Activated naive CD4-positive, alpha-beta T cell treated with anti-CD3 and anti-CD28 coated beads for 36 hours (primary cell): ENCODE measurements around the gene PSMD3. TPM values are rescaled to one million over a fixed set of nuclear protein-coding genes. Genes with fewer than 3 reads are reported as not detected.

Source experiments
- CTCF ChIA-PET: fragments of 350-600 bp; sonication (Branson Sonifier 250); formaldehyde crosslinking; loops from one replicate; lab custom pipeline; 2021; ENCODE audit warnings: antibody characterized with exemption; lab: Charles Lee
- DNase-seq: peaks from one replicate; pipeline ENCODE4 v3.0.0-alpha.2; 2020
- H3K27ac Mint-ChIP-seq: one replicate; pipeline ENCODE4 v1.8.0; 2021; ENCODE audit warnings: mild to moderate bottlenecking, mixed read lengths
- H3K27me3 Mint-ChIP-seq: one replicate; pipeline ENCODE4 v1.8.0; 2021; ENCODE audit warnings: low read depth, mixed read lengths
- H3K36me3 Mint-ChIP-seq: one replicate; pipeline ENCODE4 v1.8.0; 2021; ENCODE audit warnings: low read depth, mixed read lengths
- H3K4me1 Mint-ChIP-seq: one replicate; pipeline ENCODE4 v1.8.0; 2021; ENCODE audit warnings: low read depth, mixed read lengths
- H3K4me3 Mint-ChIP-seq: one replicate; pipeline ENCODE4 v1.8.0; 2021; ENCODE audit warnings: mild to moderate bottlenecking, moderate library complexity, mixed read lengths
- H3K9me3 Mint-ChIP-seq: one replicate; pipeline ENCODE4 v1.8.0; 2021; ENCODE audit warnings: mixed read lengths
- intact Hi-C: fragments of 100-400 bp; cut with micrococcal nuclease; formaldehyde crosslinking; loops from one replicate; pipeline ENCODE4 v1.15.1; 2023
- total RNA-seq, 2 experiments: library from RNA; stranded (reverse); gene quantifications; one replicate each; pipeline ENCODE4 v1.2.3, GENCODE V29; 2021

The PSMD3 gene
- total RNA-seq = 100 to 1,000 TPM; 122 to 125 TPM

GRCh38 chr17:39980351-39981206, at the start of gene PSMD3:
TSS of gene PSMD3 (plus strand) at chr17:39980807. CDS start at chr17:39980971, 164 bp downstream.
- intact Hi-C loops = loop anchor here (1.0 to 5.0 kb wide), 11 partner anchors 16 to 358 kb away; partner anchors contain the start of genes CASC3, LRRC3C and ORMDL3
- peaks cover 39% of the 10 kb centered on the region for H3K4me1 Mint-ChIP-seq
- DNase-seq = peak; percentile 99

GRCh38 chr17:39933912-39934311, 46.7 kb upstream of the PSMD3 start:
- CTCF ChIA-PET = no interaction called here
- DNase-seq = no peak
- Mint-ChIP-seq H3K4me1 (peaks cover 5% of the 10 kb centered on the region), H3K4me3 (no peak overlapping the region), H3K36me3 (no peaks in the 10 kb centered on the region), H3K9me3 (no peaks in the 10 kb centered on the region), H3K27me3 (no peaks in the 10 kb centered on the region), H3K27ac (no peak overlapping the region)
- intact Hi-C loops = no loop called here

More at GRCh38 chr17:39980351-39981206, at the start of gene PSMD3:
- Mint-ChIP-seq H3K9me3 (no peaks in the 10 kb centered on the region), H3K27ac (peak within 1 kb of the TSS; percentile 80), H3K4me3 (peak within 1 kb of the TSS; percentile 88), H3K36me3 (peaks cover 23% of the 10 kb centered on the region), H3K27me3 (peaks cover 2% of the 10 kb centered on the region)
- CTCF ChIA-PET = interaction anchor here (0.6 to 4.0 kb wide), 15 partner anchors 12 to 696 kb away, joined by 3 to 34 read pairs (median 5); partner anchors contain the start of gene MED24

DNA sequence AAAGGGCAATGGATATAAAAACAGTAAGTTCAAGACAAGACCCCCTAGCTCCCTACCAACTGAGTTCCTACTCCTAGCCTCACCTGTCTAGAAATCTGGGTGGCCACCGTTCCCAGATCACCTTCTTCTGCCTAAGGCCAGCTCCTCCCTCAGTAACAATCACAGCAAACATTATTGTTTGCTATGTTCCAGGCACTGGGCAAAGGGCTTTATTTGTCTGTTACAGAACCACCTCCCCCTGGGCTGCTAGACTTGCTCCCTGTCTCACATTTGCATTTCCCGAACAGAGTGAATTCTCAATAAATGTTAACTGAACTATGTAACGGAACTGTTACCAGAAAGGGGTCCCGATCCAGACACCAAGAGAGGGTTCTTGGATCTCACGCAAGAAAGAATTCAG, 46.3 kb upstream of the PSMD3 start:
- Mint-ChIP-seq H3K27ac (no peak overlapping the region), H3K36me3 (no peaks in the 10 kb centered on the region), H3K4me1 (peaks cover under 1% of the 10 kb centered on the region), H3K27me3 (no peaks in the 10 kb centered on the region), H3K9me3 (no peaks in the 10 kb centered on the region), H3K4me3 (no peak overlapping the region)
- CTCF ChIA-PET = no interaction called here
- intact Hi-C loops = no loop called here
- no peak for DNase-seq

- Mint-ChIP-seq H3K27ac (no peak overlapping the region), H3K4me3 (no peak overlapping the region), H3K36me3 (no peaks in the 10 kb centered on the region), H3K4me1 (peaks cover 11% of the 10 kb centered on the region), H3K27me3 (no peaks in the 10 kb centered on the region), H3K9me3 (no peaks in the 10 kb centered on the region)
- intact Hi-C loops = no loop called here
- no peak for DNase-seq
- CTCF ChIA-PET = interaction anchor here (0.6 to 3.0 kb wide), 2 partner anchors 22 to 662 kb away, joined by 4 to 12 read pairs; no protein-coding TSS in a partner anchor
These were observed 44.7 kb upstream of the PSMD3 start for GRCh38 chr17:39935909-39936308.

GRCh38 chr17:39937447-39937846, 43.2 kb upstream of the PSMD3 start:
- Mint-ChIP-seq H3K9me3 (no peaks in the 10 kb centered on the region), H3K4me3 (no peak overlapping the region), H3K36me3 (no peaks in the 10 kb centered on the region), H3K4me1 (peaks cover 14% of the 10 kb centered on the region), H3K27me3 (no peaks in the 10 kb centered on the region), H3K27ac (no peak overlapping the region)
- CTCF ChIA-PET = interaction anchor here (0.9 to 3.0 kb wide), 2 partner anchors 21 to 183 kb away, joined by 3 to 12 read pairs; no protein-coding TSS in a partner anchor
- intact Hi-C loops = no loop called here
- DNase-seq = no peak

GRCh38 chr17:39938140-39938869, 42.3 kb upstream of the PSMD3 start:
- Mint-ChIP-seq H3K36me3 (no peaks in the 10 kb centered on the region), H3K4me1 (peaks cover 14% of the 10 kb centered on the region), H3K27me3 (no peaks in the 10 kb centered on the region), H3K9me3 (no peaks in the 10 kb centered on the region), H3K4me3 (no peak overlapping the region), H3K27ac (no peak overlapping the region)
- CTCF ChIA-PET = interaction anchor here (0.6 to 3.0 kb wide), 2 partner anchors 20 to 63 kb away, joined by 5 to 12 read pairs; no protein-coding TSS in a partner anchor
- intact Hi-C loops = no loop called here
- DNase-seq = no peak

DNA sequence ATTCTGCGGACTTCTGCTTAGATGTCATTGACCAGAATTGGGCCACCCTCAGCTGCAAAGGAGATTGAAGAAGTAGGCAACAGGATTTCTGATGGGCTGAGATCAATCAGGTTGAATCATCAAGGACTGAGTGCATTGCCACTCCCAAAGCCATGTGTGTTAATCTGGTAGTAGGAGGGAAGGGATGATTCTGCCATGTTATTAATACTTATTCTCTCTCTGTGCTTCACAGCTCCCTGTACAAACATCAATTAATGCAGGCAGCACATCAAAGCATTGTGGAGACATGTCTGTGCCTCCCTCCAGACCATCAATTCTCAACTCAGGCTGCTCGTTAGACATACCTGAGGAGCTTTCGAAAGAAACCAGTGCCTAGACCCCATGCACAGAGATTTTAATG, 41.5 kb upstream of the PSMD3 start:
- intact Hi-C loops = no loop called here
- Mint-ChIP-seq H3K27me3 (no peaks in the 10 kb centered on the region), H3K4me1 (peaks cover 14% of the 10 kb centered on the region), H3K9me3 (no peaks in the 10 kb centered on the region), H3K4me3 (no peak overlapping the region), H3K27ac (no peak overlapping the region), H3K36me3 (no peaks in the 10 kb centered on the region)
- DNase-seq = no peak
- CTCF ChIA-PET = interaction anchor here (0.6 kb wide), 1 partner anchor 18 kb away, joined by 3 read pairs; no protein-coding TSS in a partner anchor

- CTCF ChIA-PET = interaction anchor here (0.6 kb wide), 2 partner anchors 18 to 208 kb away, joined by 3 to 4 read pairs; no protein-coding TSS in a partner anchor
- DNase-seq = peak; percentile 75
- Mint-ChIP-seq H3K4me1 (peaks cover 14% of the 10 kb centered on the region), H3K4me3 (no peak overlapping the region), H3K27ac (peak overlapping the region; percentile 36), H3K9me3 (no peaks in the 10 kb centered on the region), H3K27me3 (no peaks in the 10 kb centered on the region), H3K36me3 (no peaks in the 10 kb centered on the region)
- intact Hi-C loops = loop anchor here (1.0 to 5.0 kb wide), 3 partner anchors 13 to 42 kb away; partner anchors contain the start of genes LRRC3C, ORMDL3 and PSMD3
These were observed 40.8 kb upstream of the PSMD3 start for GRCh38 chr17:39939588-39940419.

DNA sequence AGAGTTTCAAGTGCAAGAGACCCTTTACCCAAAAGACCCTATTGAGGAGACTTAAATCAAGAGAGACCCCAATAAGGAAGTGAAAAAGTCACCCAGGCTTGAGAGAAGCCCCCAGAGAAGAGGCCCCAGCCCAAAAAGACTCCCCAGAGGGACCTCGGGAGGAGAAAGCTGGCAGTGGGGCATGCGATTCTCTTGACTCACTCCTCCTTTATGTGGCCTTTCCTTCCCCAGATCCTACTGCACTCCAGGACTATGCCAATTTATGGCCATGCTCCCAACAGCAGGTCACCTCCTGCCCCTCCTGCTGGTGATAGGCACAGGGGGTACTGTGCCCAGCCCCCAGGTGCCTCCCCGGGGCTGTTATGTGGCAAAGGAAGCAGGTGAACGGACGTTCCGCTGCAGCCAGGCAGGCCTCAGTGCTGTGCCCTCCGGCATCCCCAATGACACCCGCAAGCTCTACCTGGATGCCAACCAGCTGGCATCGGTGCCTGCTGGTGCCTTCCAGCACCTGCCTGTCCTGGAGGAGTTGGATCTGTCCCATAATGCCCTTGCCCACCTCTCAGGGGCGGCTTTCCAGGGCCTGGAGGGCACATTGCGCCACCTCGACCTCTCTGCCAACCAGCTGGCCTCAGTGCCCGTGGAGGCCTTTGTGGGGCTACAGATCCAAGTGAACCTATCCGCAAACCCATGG, 36.8 kb upstream of the PSMD3 start:
- H3K9me3 Mint-ChIP-seq = no peaks in the 10 kb centered on the region
- peaks cover 20% of the 10 kb centered on the region for H3K4me1 Mint-ChIP-seq
- no peak overlapping the region for H3K27ac Mint-ChIP-seq
- CTCF ChIA-PET = no interaction called here
- no peak overlapping the region for H3K4me3 Mint-ChIP-seq
- H3K27me3 Mint-ChIP-seq = no peaks in the 10 kb centered on the region
- no peaks in the 10 kb centered on the region for H3K36me3 Mint-ChIP-seq
- intact Hi-C loops = loop anchor here (5.0 kb wide), 1 partner anchor 38 kb away; the partner anchor contains the start of gene PSMD3
- no peak for DNase-seq

- Mint-ChIP-seq H3K27me3 (no peaks in the 10 kb centered on the region), H3K4me3 (no peak overlapping the region), H3K4me1 (peaks cover 22% of the 10 kb centered on the region), H3K9me3 (no peaks in the 10 kb centered on the region), H3K36me3 (no peaks in the 10 kb centered on the region), H3K27ac (no peak overlapping the region)
- no peak for DNase-seq
- CTCF ChIA-PET = no interaction called here
- intact Hi-C loops = loop anchor here (5.0 kb wide), 1 partner anchor 38 kb away; the partner anchor contains the start of gene PSMD3
These were observed 36.3 kb upstream of the PSMD3 start for GRCh38 chr17:39944393-39944711.
